Measurements from ENCODE around the gene ZFY. TPM values are rescaled to one million over a fixed set of nuclear protein-coding genes. Genes with fewer than 3 reads are reported as not detected.

The ZFY gene
- total RNA-seq, 1 experiment from 2014 or later: not detected

- no peak overlapping the region for H3K4me3 ChIP-seq (ENCODE audit: low read depth, low read length, poor library complexity, severe bottlenecking)
- intact Hi-C loops (cut with micrococcal nuclease; ENCODE audit: unreplicated experiment): no loop called here
- H3K4me1 ChIP-seq (ENCODE audit: insufficient read depth, low read length, poor library complexity, severe bottlenecking): no peaks in the 10 kb centered on the region
- BruUV-seq (replicated peaks): no TSS peak
- CTCF ChIA-PET: no interaction called here
- H3K27ac ChIP-seq (ENCODE audit: low read depth, low read length, poor library complexity, severe bottlenecking): no peak overlapping the region
- no peak for DNase-seq (ENCODE audit: low spot score)
- H3K9me3 ChIP-seq (ENCODE audit: low read depth, low read length, poor library complexity, severe bottlenecking): no peaks in the 10 kb centered on the region
- TF ChIP-seq, protein P1, sequence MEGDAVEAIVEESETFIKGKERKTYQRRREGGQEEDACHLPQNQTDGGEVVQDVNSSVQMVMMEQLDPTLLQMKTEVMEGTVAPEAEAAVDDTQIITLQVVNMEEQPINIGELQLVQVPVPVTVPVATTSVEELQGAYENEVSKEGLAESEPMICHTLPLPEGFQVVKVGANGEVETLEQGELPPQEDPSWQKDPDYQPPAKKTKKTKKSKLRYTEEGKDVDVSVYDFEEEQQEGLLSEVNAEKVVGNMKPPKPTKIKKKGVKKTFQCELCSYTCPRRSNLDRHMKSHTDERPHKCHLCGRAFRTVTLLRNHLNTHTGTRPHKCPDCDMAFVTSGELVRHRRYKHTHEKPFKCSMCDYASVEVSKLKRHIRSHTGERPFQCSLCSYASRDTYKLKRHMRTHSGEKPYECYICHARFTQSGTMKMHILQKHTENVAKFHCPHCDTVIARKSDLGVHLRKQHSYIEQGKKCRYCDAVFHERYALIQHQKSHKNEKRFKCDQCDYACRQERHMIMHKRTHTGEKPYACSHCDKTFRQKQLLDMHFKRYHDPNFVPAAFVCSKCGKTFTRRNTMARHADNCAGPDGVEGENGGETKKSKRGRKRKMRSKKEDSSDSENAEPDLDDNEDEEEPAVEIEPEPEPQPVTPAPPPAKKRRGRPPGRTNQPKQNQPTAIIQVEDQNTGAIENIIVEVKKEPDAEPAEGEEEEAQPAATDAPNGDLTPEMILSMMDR (conservative IDR thresholded peaks at IDR 0.05; ENCODE audit: low read depth, low read length): no peak
- TF ChIP-seq EZH2 (IDR thresholded peaks at IDR 0.05; ENCODE audit: borderline replicate concordance, low read depth, low read length, poor library complexity, severe bottlenecking): no peak
- no peaks in the 10 kb centered on the region for H3K36me3 ChIP-seq (ENCODE audit: insufficient read depth, low read length, poor library complexity, severe bottlenecking)
- no peaks in the 10 kb centered on the region for H3K27me3 ChIP-seq (replicated peaks; ENCODE audit: insufficient read depth, low read depth, low read length, poor library complexity)
- POLR2A ChIA-PET (ENCODE audit: low non-redundant PET): no interaction called here
Observed at GRCh38 chrY:2949590-2950252, 14.5 kb downstream of the ZFY start.

DNA sequence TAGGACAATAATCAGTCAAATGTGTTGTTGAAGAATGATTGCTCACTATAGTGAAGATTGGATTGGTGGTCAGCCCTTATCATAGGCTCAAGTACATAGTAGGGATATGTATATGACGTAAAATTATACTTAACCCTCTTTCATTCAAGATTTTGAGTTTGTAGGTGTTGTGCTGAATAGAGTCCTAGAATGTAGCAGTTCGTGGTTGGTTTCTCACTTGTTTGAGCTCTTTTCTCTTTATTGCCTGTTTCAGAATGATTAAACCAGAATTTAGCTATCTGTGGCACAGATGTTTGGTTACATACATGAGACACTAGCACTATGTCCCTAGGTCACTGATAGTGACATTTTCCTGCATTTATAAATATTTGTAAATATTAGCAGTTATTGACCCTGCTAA is 15.5 kb downstream of the ZFY start:
- TF ChIP-seq EZH2 (IDR thresholded peaks at IDR 0.05; ENCODE audit: borderline replicate concordance, low read depth, low read length, poor library complexity, severe bottlenecking): no peak
- TF ChIP-seq, protein P1 (conservative IDR thresholded peaks at IDR 0.05; ENCODE audit: low read depth, low read length): no peak
- Histone ChIP-seq H3K4me1 (ENCODE audit: insufficient read depth, low read length, poor library complexity, severe bottlenecking) (no peaks in the 10 kb centered on the region), H3K4me3 (ENCODE audit: low read depth, low read length, poor library complexity, severe bottlenecking) (no peak overlapping the region), H3K9me3 (ENCODE audit: low read depth, low read length, poor library complexity, severe bottlenecking) (no peaks in the 10 kb centered on the region), H3K27ac (ENCODE audit: low read depth, low read length, poor library complexity, severe bottlenecking) (no peak overlapping the region), H3K27me3 (replicated peaks; ENCODE audit: insufficient read depth, low read depth, low read length, poor library complexity) (no peaks in the 10 kb centered on the region), H3K36me3 (ENCODE audit: insufficient read depth, low read length, poor library complexity, severe bottlenecking) (no peaks in the 10 kb centered on the region)
- intact Hi-C loops (cut with micrococcal nuclease; ENCODE audit: unreplicated experiment): no loop called here
- no TSS peak for BruUV-seq (replicated peaks)
- POLR2A ChIA-PET (ENCODE audit: low non-redundant PET): no interaction called here
- DNase-seq (ENCODE audit: low spot score): no peak
- CTCF ChIA-PET: no interaction called here

DNA sequence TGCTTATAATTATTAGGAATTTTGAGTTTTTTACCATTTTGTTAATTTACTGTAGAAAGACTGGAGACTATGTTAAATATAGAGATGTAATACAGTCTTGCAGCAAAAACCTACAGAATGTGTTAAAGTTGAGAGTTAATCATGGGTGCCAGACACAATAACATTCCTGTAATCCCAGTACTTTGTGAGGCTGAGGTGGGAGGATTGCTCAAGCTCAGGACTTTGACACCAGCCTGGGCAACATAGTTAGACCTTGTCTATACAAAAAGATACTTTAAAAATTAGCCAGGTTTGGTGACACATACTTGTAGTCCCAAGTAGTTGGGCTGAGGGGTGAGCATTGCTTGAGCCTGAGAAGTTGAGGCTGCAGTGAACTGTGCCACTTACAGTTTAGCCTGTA is 17.7 kb downstream of the ZFY start:
- H3K4me1 ChIP-seq (ENCODE audit: insufficient read depth, low read length, poor library complexity, severe bottlenecking): no peaks in the 10 kb centered on the region
- BruUV-seq (replicated peaks): no TSS peak
- DNase-seq (ENCODE audit: low spot score): no peak
- no peaks in the 10 kb centered on the region for H3K27me3 ChIP-seq (replicated peaks; ENCODE audit: insufficient read depth, low read depth, low read length, poor library complexity)
- H3K4me3 ChIP-seq (ENCODE audit: low read depth, low read length, poor library complexity, severe bottlenecking): no peak overlapping the region
- no peak overlapping the region for H3K27ac ChIP-seq (ENCODE audit: low read depth, low read length, poor library complexity, severe bottlenecking)
- H3K36me3 ChIP-seq (ENCODE audit: insufficient read depth, low read length, poor library complexity, severe bottlenecking): no peaks in the 10 kb centered on the region
- TF ChIP-seq EZH2 (IDR thresholded peaks at IDR 0.05; ENCODE audit: borderline replicate concordance, low read depth, low read length, poor library complexity, severe bottlenecking): no peak
- TF ChIP-seq, protein P1 (conservative IDR thresholded peaks at IDR 0.05; ENCODE audit: low read depth, low read length): no peak
- intact Hi-C loops (cut with micrococcal nuclease; ENCODE audit: unreplicated experiment): no loop called here
- ChIA-PET CTCF (no interaction called here), POLR2A (ENCODE audit: low non-redundant PET) (no interaction called here)
- H3K9me3 ChIP-seq (ENCODE audit: low read depth, low read length, poor library complexity, severe bottlenecking): no peaks in the 10 kb centered on the region
